Stimulated activated CD4-positive, alpha-beta T cell treated with anti-CD3 and anti-CD28 coated beads, Interleukin-1b, Interleukin-23, amount 100 ng/mL, for 4 hours (primary cell): ENCODE data around the gene HDHD2.

Experiments
- DNase-seq, 2 donors: peaks; one replicate each; pipeline ENCODE4 v3.0.0-alpha.2; 2020; ENCODE audit warnings: low read depth in 2 of 2

Gene HDHD2

GRCh38 chr18:47062471-47062870 lies 87.8 kb downstream of the HDHD2 start:
- no peak for DNase-seq
